SH-SY5Y (cell line): Measurements from ENCODE around the gene SAFB2.

Source experiments
- GATA2 ChIP-seq: IDR thresholded peaks from 2 replicates; pipeline ENCODE4 v1.6.1; 2011; ENCODE audit warnings: mild to moderate bottlenecking, low read depth, low read length
- GATA3 ChIP-seq: IDR thresholded peaks from 2 replicates; pipeline ENCODE4 v1.6.1; 2011; ENCODE audit warnings: low read depth, mild to moderate bottlenecking, low read length, moderate library complexity

DNA sequence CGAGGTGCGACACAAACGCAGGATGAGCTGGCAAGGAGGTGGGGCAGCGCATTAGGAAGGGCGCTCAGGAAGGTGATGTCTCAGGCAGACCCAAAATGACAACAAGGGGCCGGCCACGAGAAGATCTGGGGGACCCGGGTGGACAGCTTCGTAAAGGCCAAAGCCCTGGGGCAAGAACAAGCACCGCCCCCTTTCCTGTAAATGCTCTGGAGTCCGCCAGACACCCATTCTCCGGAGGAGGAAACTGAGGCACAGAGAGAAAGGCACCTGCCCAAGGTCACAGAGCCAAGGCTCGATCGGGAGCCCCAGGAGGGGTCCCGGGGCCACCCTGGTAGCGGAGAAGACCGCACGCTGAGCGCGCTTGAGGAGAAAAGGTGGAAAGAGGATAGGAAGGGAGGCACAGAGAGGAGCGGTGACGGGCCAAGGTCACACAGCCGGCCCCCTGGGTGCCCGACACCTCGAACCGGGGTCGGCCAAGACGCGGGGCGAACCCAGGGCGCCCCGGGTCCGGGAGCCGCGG is 571 bp downstream of the SAFB2 start:
- TF ChIP-seq GATA3 = no peak
- no peak for TF ChIP-seq GATA2
